GM12874 (cell line): ENCODE results near the gene CAMTA1.

Experiments
- TF ChIP-seq, protein P1 (sequence below): IDR thresholded peaks from 2 replicates; pipeline ENCODE4 v1.5.1; 2011; ENCODE audit warnings: low read depth, mild to moderate bottlenecking, control low read depth, low read length, moderate library complexity; ENCODE audit not compliant: insufficient read depth

The CAMTA1 gene

DNA sequence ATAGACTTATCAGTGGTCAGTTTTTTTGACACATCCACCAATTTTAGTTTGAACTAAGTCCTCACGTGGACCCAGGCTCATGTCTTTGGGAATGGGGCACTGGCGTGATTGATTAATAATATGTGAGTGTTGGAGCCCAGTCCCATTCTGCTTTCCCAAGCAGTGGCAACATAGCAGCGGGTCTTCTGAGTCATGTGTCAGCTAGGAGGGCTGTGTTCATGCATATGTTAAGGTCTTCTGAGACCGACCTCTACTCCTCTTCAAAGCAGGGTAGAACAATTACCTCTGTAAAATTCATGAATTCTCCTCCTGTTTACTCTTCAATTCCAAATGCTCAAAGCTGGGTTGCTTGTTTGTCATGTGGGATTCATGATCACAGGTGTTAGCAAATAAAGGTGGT is 291.3 kb downstream of the CAMTA1 start:
- TF ChIP-seq, protein P1, sequence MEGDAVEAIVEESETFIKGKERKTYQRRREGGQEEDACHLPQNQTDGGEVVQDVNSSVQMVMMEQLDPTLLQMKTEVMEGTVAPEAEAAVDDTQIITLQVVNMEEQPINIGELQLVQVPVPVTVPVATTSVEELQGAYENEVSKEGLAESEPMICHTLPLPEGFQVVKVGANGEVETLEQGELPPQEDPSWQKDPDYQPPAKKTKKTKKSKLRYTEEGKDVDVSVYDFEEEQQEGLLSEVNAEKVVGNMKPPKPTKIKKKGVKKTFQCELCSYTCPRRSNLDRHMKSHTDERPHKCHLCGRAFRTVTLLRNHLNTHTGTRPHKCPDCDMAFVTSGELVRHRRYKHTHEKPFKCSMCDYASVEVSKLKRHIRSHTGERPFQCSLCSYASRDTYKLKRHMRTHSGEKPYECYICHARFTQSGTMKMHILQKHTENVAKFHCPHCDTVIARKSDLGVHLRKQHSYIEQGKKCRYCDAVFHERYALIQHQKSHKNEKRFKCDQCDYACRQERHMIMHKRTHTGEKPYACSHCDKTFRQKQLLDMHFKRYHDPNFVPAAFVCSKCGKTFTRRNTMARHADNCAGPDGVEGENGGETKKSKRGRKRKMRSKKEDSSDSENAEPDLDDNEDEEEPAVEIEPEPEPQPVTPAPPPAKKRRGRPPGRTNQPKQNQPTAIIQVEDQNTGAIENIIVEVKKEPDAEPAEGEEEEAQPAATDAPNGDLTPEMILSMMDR, result no peak

DNA sequence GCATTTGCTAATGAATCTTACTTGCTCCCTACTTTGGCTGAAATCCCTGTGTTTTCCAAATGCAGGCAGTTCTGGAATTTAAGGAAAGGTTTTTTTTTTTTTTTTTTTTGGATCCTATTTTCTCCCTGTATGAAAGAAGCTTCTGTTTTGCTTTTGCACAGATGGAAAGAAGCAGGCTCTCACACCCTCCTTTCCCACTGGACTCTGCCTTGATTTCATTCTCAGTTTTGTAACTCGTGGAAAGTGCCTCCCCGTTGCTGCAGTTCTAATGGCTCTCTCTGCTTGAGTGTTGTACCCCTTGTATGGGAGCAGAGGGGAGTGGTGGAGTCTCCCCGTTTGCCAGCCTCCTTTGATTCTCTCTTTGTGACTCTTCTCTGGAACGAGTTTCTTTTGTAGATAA is 291.9 kb downstream of the CAMTA1 start:
- TF ChIP-seq, protein P1, result no peak

DNA sequence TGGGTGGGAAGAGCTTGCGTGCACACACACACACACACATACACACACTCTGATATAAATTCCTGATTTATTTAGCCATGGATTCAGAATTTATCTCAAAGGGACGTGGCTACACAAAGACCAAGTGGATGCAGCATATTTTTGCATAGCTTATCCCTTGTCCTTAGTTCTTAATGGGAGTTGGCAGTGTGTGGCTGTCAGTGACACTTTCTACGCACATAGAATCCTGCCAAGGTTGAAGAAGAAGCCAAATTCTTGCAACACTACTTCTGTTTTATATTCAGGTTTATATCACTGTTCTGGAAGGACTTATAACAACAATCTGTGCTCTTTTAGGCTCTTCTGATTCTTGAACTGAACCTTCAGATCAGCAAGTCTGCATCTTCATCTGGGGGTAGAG is 292.7 kb downstream of the CAMTA1 start:
- TF ChIP-seq, protein P1, result no peak

DNA sequence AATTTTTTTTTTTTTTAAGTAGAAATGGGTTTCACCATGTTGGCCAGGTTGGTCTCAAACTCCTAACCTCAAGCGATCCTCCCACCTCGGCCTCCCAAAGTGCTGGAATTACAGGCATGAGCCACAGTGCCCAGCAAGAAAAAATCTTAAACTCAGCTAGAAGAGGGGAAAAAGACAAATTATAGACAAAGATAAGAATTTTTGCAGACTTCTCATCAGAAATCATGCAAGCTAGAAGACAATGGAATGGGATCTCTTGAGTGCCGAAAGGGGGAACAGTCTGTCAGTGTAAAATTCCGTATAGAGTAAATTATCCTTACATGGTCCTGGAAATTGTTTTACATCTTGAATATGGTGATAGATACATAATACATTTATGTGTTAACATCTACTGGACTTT is 294.4 kb downstream of the CAMTA1 start:
- TF ChIP-seq, protein P1, result no peak

DNA sequence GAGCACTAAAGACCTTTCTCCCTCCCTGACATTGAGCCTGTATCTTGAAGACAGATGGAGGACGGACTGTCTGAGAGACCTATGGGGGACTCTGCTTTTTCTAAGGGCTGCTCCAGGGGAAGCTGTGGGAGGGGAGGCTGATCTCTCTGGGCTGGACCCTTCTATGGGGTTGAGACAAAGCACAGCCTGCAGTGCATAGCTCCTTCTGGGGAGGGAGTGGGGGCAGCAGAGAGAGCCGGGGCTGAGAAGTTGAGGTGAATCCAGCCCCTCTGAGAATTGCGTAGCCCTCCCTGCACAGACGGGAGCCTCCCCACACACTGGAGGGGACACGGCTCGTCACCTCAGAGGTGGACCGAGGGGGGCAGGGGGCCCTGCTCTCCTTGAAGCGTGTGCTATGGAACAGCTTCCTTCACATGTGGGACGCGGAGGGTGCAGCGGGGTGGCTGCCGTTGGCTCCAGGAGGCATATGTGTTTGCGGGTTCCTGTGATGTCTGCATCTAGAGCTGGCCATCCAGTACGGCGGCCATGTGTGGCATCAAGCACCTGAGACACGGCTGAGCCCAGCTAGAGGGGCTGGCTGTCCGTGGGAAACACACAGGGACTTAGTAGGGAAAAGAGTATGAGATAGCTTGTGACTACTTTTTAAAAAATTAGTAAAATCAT is 299.1 kb downstream of the CAMTA1 start:
- TF ChIP-seq, protein P1, result no peak

DNA sequence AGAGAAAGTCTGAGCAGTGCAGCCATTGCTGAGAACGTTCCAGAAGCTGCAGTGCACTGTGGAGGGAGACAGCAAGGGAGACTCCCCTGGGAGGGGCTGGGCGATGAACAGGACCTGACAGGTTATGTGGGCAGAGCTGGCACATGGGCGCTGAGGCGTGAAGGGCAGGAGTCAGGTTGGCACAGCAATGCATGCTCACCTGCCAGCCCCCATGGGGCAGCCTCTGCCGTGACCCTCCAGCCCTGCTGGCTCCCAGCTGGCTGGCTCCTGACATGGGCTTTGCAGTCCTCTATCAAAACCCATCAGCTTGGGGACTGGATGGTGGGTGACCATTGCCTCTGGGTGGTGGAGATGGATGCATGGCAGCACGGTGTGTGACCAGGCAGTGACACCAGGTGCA is 300.3 kb downstream of the CAMTA1 start:
- TF ChIP-seq, protein P1, result no peak

DNA sequence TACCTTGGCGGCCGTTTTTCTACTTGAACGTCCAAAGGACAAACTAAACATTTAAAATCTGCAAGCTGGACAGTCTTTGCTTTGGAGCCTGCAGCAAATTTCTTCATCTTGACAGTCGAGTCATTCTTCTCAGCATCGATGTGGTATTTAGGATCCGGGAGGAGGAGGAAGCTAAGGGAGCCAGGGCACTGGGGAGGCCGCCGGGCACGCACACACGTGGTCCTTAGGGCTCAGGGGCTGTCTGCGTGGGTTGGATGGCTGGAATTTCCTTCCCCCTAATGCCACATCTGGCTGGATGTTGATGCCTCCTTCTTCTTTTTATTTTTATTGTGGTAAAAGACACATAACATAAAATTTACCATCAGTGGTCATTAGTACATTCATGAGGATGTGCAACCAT is 300.9 kb downstream of the CAMTA1 start:
- TF ChIP-seq, protein P1, result no peak
